Body of pancreas (tissue), 4 donors: Measurements from ENCODE around the gene IGSF11.

ENCODE experiments used
- POLR2A ChIP-seq, 3 donors: fragments of 450-650 bp; IDR thresholded peaks; one replicate each; pipeline ENCODE4 v1.6.1; 2016; ENCODE audit warnings: antibody characterized with exemption in 3 of 3, mild to moderate bottlenecking in 2 of 3
- TF ChIP-seq, protein P1 (sequence below), 7 experiments: fragments of 450-650 bp in 4 of 7; fragments of 200-600 bp in 3 of 7; sonication (generic) in 3 of 7; IDR thresholded peaks; one replicate each; pipeline ENCODE4 v1.5.1; 2016 to 2019; ENCODE audit warnings: antibody characterized with exemption in 7 of 7

DNA sequence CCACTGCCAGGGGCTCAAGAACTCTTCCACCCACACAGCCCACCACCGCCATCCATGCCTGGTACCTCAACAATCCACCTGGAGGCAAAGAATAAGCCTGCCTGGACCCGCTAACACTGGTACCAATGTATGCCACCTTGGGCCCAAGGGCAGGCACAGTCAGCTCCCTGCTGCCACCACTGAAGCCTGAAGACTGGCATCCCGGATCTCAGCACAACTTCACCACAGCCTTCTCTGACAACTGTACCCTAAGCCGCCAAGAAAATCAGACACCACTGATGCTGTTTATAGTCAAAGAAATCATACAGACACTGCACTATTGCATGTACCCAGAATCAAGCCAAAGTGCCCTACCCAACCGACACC, 56.3 kb downstream of the IGSF11 start:
- TF ChIP-seq, protein P1, sequence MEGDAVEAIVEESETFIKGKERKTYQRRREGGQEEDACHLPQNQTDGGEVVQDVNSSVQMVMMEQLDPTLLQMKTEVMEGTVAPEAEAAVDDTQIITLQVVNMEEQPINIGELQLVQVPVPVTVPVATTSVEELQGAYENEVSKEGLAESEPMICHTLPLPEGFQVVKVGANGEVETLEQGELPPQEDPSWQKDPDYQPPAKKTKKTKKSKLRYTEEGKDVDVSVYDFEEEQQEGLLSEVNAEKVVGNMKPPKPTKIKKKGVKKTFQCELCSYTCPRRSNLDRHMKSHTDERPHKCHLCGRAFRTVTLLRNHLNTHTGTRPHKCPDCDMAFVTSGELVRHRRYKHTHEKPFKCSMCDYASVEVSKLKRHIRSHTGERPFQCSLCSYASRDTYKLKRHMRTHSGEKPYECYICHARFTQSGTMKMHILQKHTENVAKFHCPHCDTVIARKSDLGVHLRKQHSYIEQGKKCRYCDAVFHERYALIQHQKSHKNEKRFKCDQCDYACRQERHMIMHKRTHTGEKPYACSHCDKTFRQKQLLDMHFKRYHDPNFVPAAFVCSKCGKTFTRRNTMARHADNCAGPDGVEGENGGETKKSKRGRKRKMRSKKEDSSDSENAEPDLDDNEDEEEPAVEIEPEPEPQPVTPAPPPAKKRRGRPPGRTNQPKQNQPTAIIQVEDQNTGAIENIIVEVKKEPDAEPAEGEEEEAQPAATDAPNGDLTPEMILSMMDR (IDR thresholded peaks at IDR 0.05) = no peak
- TF ChIP-seq POLR2A (IDR thresholded peaks at IDR 0.05) = no peak
